Neutrophil (primary cell): ENCODE data around the gene UTP18.
"Not testable (repeated sequence)": the region's sequence is repeated elsewhere in the genome, so short reads cannot be mapped to it uniquely, and the experiment has no call there.

ENCODE experiments used
- H3K27ac ChIP-seq: fragments of 200-600 bp; sonication (generic); 2 replicates; pipeline ENCODE4 v1.5.1; 2016; ENCODE audit warnings: mild to moderate bottlenecking, moderate library complexity
- H3K27me3 ChIP-seq: fragments of 200-600 bp; sonication (generic); 2 replicates; pipeline ENCODE4 v1.6.0; 2016; ENCODE audit warnings: mild to moderate bottlenecking
- H3K36me3 ChIP-seq: fragments of 200-600 bp; sonication (generic); 2 replicates; pipeline ENCODE4 v1.5.1; 2017
- H3K4me1 ChIP-seq, 2 experiments: fragments of 200-600 bp in 1 of 2; sonication (generic) in 1 of 2; 1 replicate in 1 of 2; 2 replicates in 1 of 2; pipeline versions ENCODE4 v1.5.1 to v1.6.1; 2013 to 2016; ENCODE audit warnings: low read depth in 1 of 2, low read length in 1 of 2, mild to moderate bottlenecking in 1 of 2, moderate library complexity in 1 of 2; ENCODE audit not compliant: control insufficient read depth in 1 of 2, insufficient read depth in 1 of 2
- H3K4me3 ChIP-seq, 2 experiments: fragments of 200-600 bp in 1 of 2; sonication (generic) in 1 of 2; 1 replicate in 1 of 2; 2 replicates in 1 of 2; pipeline ENCODE4 v1.5.1; 2013 to 2016; ENCODE audit warnings: low read depth in 1 of 2, low read length in 1 of 2, mild to moderate bottlenecking in 1 of 2, moderate library complexity in 1 of 2
- H3K9me3 ChIP-seq: fragments of 200-600 bp; sonication (generic); 2 replicates; pipeline ENCODE4 v1.5.1; 2016
- CTCF ChIP-seq: fragments of 200-600 bp; sonication (generic); IDR thresholded peaks from 2 replicates; pipeline ENCODE4 v1.5.1; 2016; ENCODE audit warnings: antibody characterized with exemption

The UTP18 gene

GRCh38 chr17:51272812-51273211, 12.5 kb downstream of the UTP18 start:
- H3K27ac ChIP-seq: no peak overlapping the region
- TF ChIP-seq CTCF: no peak
- H3K4me1 ChIP-seq: peaks cover 15 to 17% of the 10 kb centered on the region in 2 experiments
- no peaks in the 10 kb centered on the region for H3K9me3 ChIP-seq
- H3K4me3 ChIP-seq: no peak overlapping the region
- peaks cover 26% of the 10 kb centered on the region for H3K36me3 ChIP-seq
- no peaks in the 10 kb centered on the region for H3K27me3 ChIP-seq

GRCh38 chr17:51275381-51275780, 15.0 kb downstream of the UTP18 start:
- peaks cover 6 to 7% of the 10 kb centered on the region in 2 experiments for H3K4me1 ChIP-seq
- no peak overlapping the region for H3K27ac ChIP-seq
- peaks cover 34% of the 10 kb centered on the region for H3K36me3 ChIP-seq
- no peak for TF ChIP-seq CTCF
- no peak overlapping the region for H3K4me3 ChIP-seq
- no peaks in the 10 kb centered on the region for H3K9me3 ChIP-seq
- no peaks in the 10 kb centered on the region for H3K27me3 ChIP-seq

GRCh38 chr17:51279183-51279582, 18.8 kb downstream of the UTP18 start:
- peaks cover 34% of the 10 kb centered on the region for H3K36me3 ChIP-seq
- H3K4me3 ChIP-seq: no peak overlapping the region
- H3K27ac ChIP-seq: no peak overlapping the region
- TF ChIP-seq CTCF: no peak
- peaks cover 6 to 7% of the 10 kb centered on the region in 2 experiments for H3K4me1 ChIP-seq
- H3K9me3 ChIP-seq: no peaks in the 10 kb centered on the region
- H3K27me3 ChIP-seq: no peaks in the 10 kb centered on the region

GRCh38 chr17:51287412-51287811, 27.1 kb downstream of the UTP18 start:
- H3K9me3 ChIP-seq: no peaks in the 10 kb centered on the region
- no peak overlapping the region for H3K27ac ChIP-seq
- no peak for TF ChIP-seq CTCF
- peaks cover 2 to 3% of the 10 kb centered on the region in 2 experiments for H3K4me1 ChIP-seq
- H3K27me3 ChIP-seq: no peaks in the 10 kb centered on the region
- no peak overlapping the region for H3K4me3 ChIP-seq
- peaks cover 54% of the 10 kb centered on the region for H3K36me3 ChIP-seq

- Histone ChIP-seq H3K4me3 (no peak overlapping the region), H3K27me3 (no peaks in the 10 kb centered on the region), H3K36me3 (peaks cover 57% of the 10 kb centered on the region), H3K4me1 (no peaks in the 10 kb centered on the region), H3K9me3 (no peaks in the 10 kb centered on the region), H3K27ac (no peak overlapping the region)
- no peak for TF ChIP-seq CTCF
Measured at GRCh38 chr17:51289696-51290111, 29.4 kb downstream of the UTP18 start.

- H3K27ac ChIP-seq, H3K27me3 ChIP-seq, H3K9me3 ChIP-seq, H3K4me3 ChIP-seq: not testable (repeated sequence)
- Histone ChIP-seq H3K36me3 (peaks cover 32% of the 10 kb centered on the region), H3K4me1 (peaks cover 9 to 12% of the 10 kb centered on the region in 2 experiments)
Measured at GRCh38 chr17:51294338-51294737, 34.0 kb downstream of the UTP18 start.
